GM12878 (cell line): ENCODE data around the gene SBF1. TPM values are rescaled to one million over a fixed set of nuclear protein-coding genes. Genes with fewer than 3 reads are reported as not detected.

Experiments
- ATAC-seq: fragments of 200-7000 bp; cut with Tn5 transposase; 3 replicates; pipeline ENCODE4 v1.9.1; 2020; ENCODE audit warnings: mild to moderate bottlenecking, moderate library complexity
- BruUV-seq: library from RNA; stranded (reverse); fragments of 400-500 nt; replicated peaks from 2 replicates; lab custom pipeline; 2021; lab: Mats Ljungman, UMichigan
- CTCF ChIA-PET: fragments of 300-600 bp; sonication (Branson Sonifier 250); formaldehyde crosslinking; extraction: SDS; loops from one replicate; lab custom pipeline; 2021; ENCODE audit warnings: inconsistent platforms; lab: Yijun Ruan, JAX
- POLR2A ChIA-PET: fragments of 350-600 bp; formaldehyde crosslinking; extraction: SDS; loops from one replicate; lab custom pipeline; 2021; ENCODE audit warnings: inconsistent platforms; lab: Charles Lee
- RAD21 ChIA-PET: fragments of 300-600 bp; sonication (Branson Sonifier 250); formaldehyde crosslinking; loops from one replicate; lab custom pipeline; 2023; ENCODE audit warnings: antibody characterized with exemption; ENCODE audit not compliant: unreplicated experiment; lab: Charles Lee
- SMC1A ChIA-PET: fragments of 300-600 bp; sonication (Branson Sonifier 250); formaldehyde crosslinking; loops from one replicate; lab custom pipeline; 2023; ENCODE audit not compliant: unreplicated experiment, uncharacterized antibody; lab: Charles Lee
- DNase-seq: peaks from one replicate; pipeline ENCODE4 v3.0.0-alpha.2; 2011; ENCODE audit warnings: low read depth, low spot score
- FAIRE-seq: peaks from 3 replicates; lab custom pipeline; 2011; peaks lifted over from hg19 to GRCh38; lab: Jason Lieb, UNC
- H2AFZ ChIP-seq: 2 replicates; pipeline ENCODE4 v1.6.0; 2011; ENCODE audit warnings: low read depth, low read length, control low read depth; ENCODE audit not compliant: control insufficient read depth
- H3K27ac ChIP-seq: 2 replicates; pipeline ENCODE4 v1.5.1; 2011; ENCODE audit warnings: control low read depth; ENCODE audit not compliant: control insufficient read depth, insufficient read depth
- H3K27me3 ChIP-seq, 2 experiments: replicated peaks in 1 of 2; 2 replicates each; pipeline versions ENCODE4 v1.6.0 to v1.6.1; 2011; ENCODE audit warnings: low read length in 1 of 2; ENCODE audit not compliant: control insufficient read depth in 2 of 2, insufficient read depth in 2 of 2
- H3K36me3 ChIP-seq, 2 experiments: 2 replicates each; pipeline ENCODE4 v1.5.1; 2011; ENCODE audit warnings: low read length in 1 of 2; ENCODE audit not compliant: control insufficient read depth in 2 of 2, insufficient read depth in 2 of 2
- H3K4me1 ChIP-seq: 2 replicates; pipeline ENCODE4 v1.6.1; 2011; ENCODE audit warnings: mild to moderate bottlenecking, low read length, moderate library complexity, mixed read lengths; ENCODE audit not compliant: control insufficient read depth, insufficient read depth
- H3K4me2 ChIP-seq: 2 replicates; pipeline ENCODE4 v1.6.0; 2011; ENCODE audit warnings: control low read depth; ENCODE audit not compliant: control insufficient read depth, insufficient read depth
- H3K4me3 ChIP-seq: fragments of 200-600 bp; sonication (generic); 2 replicates; pipeline ENCODE4 v1.5.1; 2016
- H3K79me2 ChIP-seq: 2 replicates; pipeline ENCODE4 v1.6.0; 2011; ENCODE audit warnings: low read length; ENCODE audit not compliant: control insufficient read depth, insufficient read depth
- H3K9ac ChIP-seq: 2 replicates; pipeline ENCODE4 v1.8.0; 2011; ENCODE audit warnings: low read length, control low read depth, mixed read lengths; ENCODE audit not compliant: control insufficient read depth, insufficient read depth
- H3K9me3 ChIP-seq: replicated peaks from 3 replicates; pipeline ENCODE4 v1.5.1; 2011; ENCODE audit warnings: mild to moderate bottlenecking, low read length; ENCODE audit not compliant: control insufficient read depth, insufficient read depth
- H4K20me1 ChIP-seq: 2 replicates; pipeline ENCODE4 v1.6.0; 2011; ENCODE audit not compliant: control insufficient read depth, insufficient read depth
- ATF7 ChIP-seq: fragments of 450-650 bp; IDR thresholded peaks from 2 replicates; pipeline ENCODE4 v1.6.1; 2016; ENCODE audit warnings: low read depth, mild to moderate bottlenecking
- CHD1 ChIP-seq: IDR thresholded peaks from 2 replicates; pipeline ENCODE4 v1.6.1; 2012; ENCODE audit warnings: low read depth, low read length, improper control_type of control experiment
- CHD2 ChIP-seq: IDR thresholded peaks from 2 replicates; pipeline ENCODE4 v1.6.1; 2011; ENCODE audit warnings: low read depth, low read length, improper control_type of control experiment, borderline replicate concordance
- EP300 ChIP-seq, 2 experiments: fragments of 150-350 bp in 1 of 2; IDR thresholded peaks; 2 replicates each; pipeline ENCODE4 v1.6.1; 2011 to 2012; ENCODE audit warnings: low read depth in 2 of 2, low read length in 2 of 2, borderline replicate concordance in 1 of 2, improper control_type of control experiment in 1 of 2, inconsistent platforms in 1 of 2; ENCODE audit not compliant: control insufficient read depth in 1 of 2
- FOXK2 ChIP-seq: fragments of 450-650 bp; IDR thresholded peaks from 2 replicates; pipeline ENCODE4 v1.6.1; 2017; ENCODE audit warnings: mild to moderate bottlenecking, moderate library complexity
- LARP7 ChIP-seq: fragments of 450-650 bp; IDR thresholded peaks from 2 replicates; pipeline ENCODE4 v1.6.1; 2017; ENCODE audit warnings: mild to moderate bottlenecking
- MAX ChIP-seq: IDR thresholded peaks from 2 replicates; pipeline ENCODE4 v1.6.1; 2012; ENCODE audit warnings: low read depth, low read length, improper control_type of control experiment
- NFIC ChIP-seq: IDR thresholded peaks from 2 replicates; pipeline ENCODE4 v1.6.1; 2012; ENCODE audit warnings: low read depth, mild to moderate bottlenecking, inconsistent platforms, low read length, moderate library complexity
- NFXL1 ChIP-seq: fragments of 450-650 bp; IDR thresholded peaks from 2 replicates; pipeline ENCODE4 v1.6.1; 2017; ENCODE audit warnings: antibody characterized with exemption, mild to moderate bottlenecking, borderline replicate concordance
- RAD21 ChIP-seq: IDR thresholded peaks from 2 replicates; pipeline ENCODE4 v1.6.1; 2011; ENCODE audit warnings: mild to moderate bottlenecking, low read depth, low read length, moderate library complexity; ENCODE audit not compliant: insufficient read depth
- REST ChIP-seq: IDR thresholded peaks from 2 replicates; pipeline ENCODE4 v1.6.1; 2012; ENCODE audit warnings: mild to moderate bottlenecking, low read depth, low read length
- ZNF207 ChIP-seq: fragments of 450-650 bp; IDR thresholded peaks from 2 replicates; pipeline ENCODE4 v1.6.1; 2014; ENCODE audit warnings: antibody characterized with exemption, mild to moderate bottlenecking, borderline replicate concordance
- ZNF217 ChIP-seq: fragments of 450-650 bp; IDR thresholded peaks from 2 replicates; pipeline ENCODE4 v1.6.1; 2017; ENCODE audit warnings: antibody characterized with exemption, mild to moderate bottlenecking
- ZNF274 ChIP-seq: IDR thresholded peaks from one replicate; pipeline ENCODE4 v1.8.0; 2011; ENCODE audit not compliant: insufficient read length, insufficient read depth
- ZNF687 ChIP-seq: fragments of 450-650 bp; IDR thresholded peaks from 2 replicates; pipeline ENCODE4 v1.6.1; 2017; ENCODE audit warnings: mild to moderate bottlenecking, moderate library complexity
- ZZZ3 ChIP-seq: IDR thresholded peaks from 2 replicates; pipeline ENCODE4 v1.6.1; 2011; ENCODE audit warnings: low read depth; ENCODE audit not compliant: control insufficient read depth, insufficient read length
- WGBS: methylation state at CpG from one replicate; pipeline ENCODE4 v1.1.6; 2016; ENCODE audit warnings: low lambda C conversion rate; ENCODE audit not compliant: insufficient replicate concordance, insufficient coverage; ENCODE audit errors: missing lambda C conversion rate; 5-methylcytosine and 5-hydroxymethylcytosine counted together
- in situ Hi-C: fragments of 300-500 bp; cut with MboI; formaldehyde crosslinking; loops from 9 replicates; pipeline ENCODE4 v1.14.3; 2018; ENCODE audit warnings: mixed read lengths
- intact Hi-C: fragments of 100-400 bp; cut with micrococcal nuclease; formaldehyde crosslinking; loops from one replicate; pipeline ENCODE4 v1.14.2; 2022; ENCODE audit not compliant: unreplicated experiment
- polyA plus RNA-seq, 11 experiments: library from polyadenylated mRNA; depleted of rRNA in 4 of 11; unstranded in 6 of 11; stranded (reverse) in 5 of 11; fragments of >200 nt; fragmentation: Nextera tagmentation in 4 of 11; fragmentation: Illumina TruSeq in 1 of 11; extraction: Ambion mirVana in 4 of 11; extraction: Trizol in 1 of 11; gene quantifications; 1 replicate in 1 of 11; 2 replicates in 10 of 11; pipeline versions ENCODE4 v1.2.1 to v1.2.3, GENCODE V29; 2011 to 2016; ENCODE audit warnings: inconsistent platforms in 2 of 11, missing spikeins in 2 of 11, low read depth in 1 of 11
- total RNA-seq, 4 experiments: library from RNA; depleted of rRNA in 3 of 4; stranded (reverse); fragments of >200 nt in 3 of 4; fragmentation: Illumina TruSeq in 1 of 4; extraction: Trizol in 1 of 4; gene quantifications; 2 replicates each; pipeline versions ENCODE4 v1.2.1 to v1.2.3, GENCODE V29; 2013 to 2021

The SBF1 gene
- total and polyA plus RNA-seq, 10 of the 15 experiments (the other 5 are each of a cell fraction or from before 2014, with no cell fraction given), result 0.23 to 95.0 (median 17.8) TPM

GRCh38 chr22:50436841-50437341, 37.9 kb downstream of the SBF1 start:
- RAD21 ChIA-PET, result no interaction called here
- POLR2A ChIA-PET, result interaction anchor here (1.0 kb wide), 1 partner anchor 37 kb away, joined by 3 read pairs; no protein-coding TSS in a partner anchor
- CTCF ChIA-PET, result no interaction called here

More at GRCh38 chr22:50436841-50437341, 37.9 kb downstream of the SBF1 start:
- in situ Hi-C loops (no loop called here), intact Hi-C loops (no loop called here)
- TF ChIP-seq RAD21, result no peak
- no peak for TF ChIP-seq ATF7
- no peak for TF ChIP-seq CHD1
- TF ChIP-seq REST, result no peak
- no peak for TF ChIP-seq ZZZ3
- no peak for TF ChIP-seq NFXL1
- TF ChIP-seq CHD2, result no peak
- no peak for TF ChIP-seq ZNF687
- no peak for TF ChIP-seq ZNF207
- TF ChIP-seq ZNF217, result no peak
- TF ChIP-seq LARP7, result no peak
- TF ChIP-seq MAX, result no peak
- TF ChIP-seq EP300 (IDR thresholded peaks at IDR 0.05; ENCODE audit: borderline replicate concordance in 1 of 2, control insufficient read depth in 1 of 2, low read depth in 2 of 2, low read length in 2 of 2), result no peak
- no peak for TF ChIP-seq NFIC
- no peak for TF ChIP-seq ZNF274
- TF ChIP-seq FOXK2, result no peak
- Histone ChIP-seq H3K27me3 (no peaks in the 10 kb centered on the region), H3K4me1 (no peaks in the 10 kb centered on the region), H3K36me3 (peaks cover 9 to 42% of the 10 kb centered on the region in 2 experiments; a peak in 3 of 4 replicates), H3K4me2 (no peak overlapping the region), H3K4me3 (no peak overlapping the region), H3K79me2 (no peaks in the 10 kb centered on the region), H3K9me3 (no peaks in the 10 kb centered on the region), H4K20me1 (no peaks in the 10 kb centered on the region), H3K9ac (no peak overlapping the region), H3K27ac (no peak overlapping the region), H2AFZ (no peak overlapping the region)
- BruUV-seq, result no TSS peak
- 96% methylated on average over 21 of the region's 25 CpGs for WGBS
- FAIRE-seq (no peak), DNase-seq (no peak), ATAC-seq (no peak)
- SMC1A ChIA-PET, result no interaction called here
